Stimulated activated CD8-positive, alpha-beta memory T cell treated with anti-CD3 and anti-CD28 coated beads, Interleukin-4, amount 100 ng/mL, for 1 hour (primary cell): ENCODE results near the gene MMP2.

ENCODE experiments used
- DNase-seq, 2 donors: peaks; one replicate each; pipeline ENCODE4 v3.0.0-alpha.2; 2020; ENCODE audit warnings: low read depth in 2 of 2, low spot score in 1 of 2

The MMP2 gene

DNA sequence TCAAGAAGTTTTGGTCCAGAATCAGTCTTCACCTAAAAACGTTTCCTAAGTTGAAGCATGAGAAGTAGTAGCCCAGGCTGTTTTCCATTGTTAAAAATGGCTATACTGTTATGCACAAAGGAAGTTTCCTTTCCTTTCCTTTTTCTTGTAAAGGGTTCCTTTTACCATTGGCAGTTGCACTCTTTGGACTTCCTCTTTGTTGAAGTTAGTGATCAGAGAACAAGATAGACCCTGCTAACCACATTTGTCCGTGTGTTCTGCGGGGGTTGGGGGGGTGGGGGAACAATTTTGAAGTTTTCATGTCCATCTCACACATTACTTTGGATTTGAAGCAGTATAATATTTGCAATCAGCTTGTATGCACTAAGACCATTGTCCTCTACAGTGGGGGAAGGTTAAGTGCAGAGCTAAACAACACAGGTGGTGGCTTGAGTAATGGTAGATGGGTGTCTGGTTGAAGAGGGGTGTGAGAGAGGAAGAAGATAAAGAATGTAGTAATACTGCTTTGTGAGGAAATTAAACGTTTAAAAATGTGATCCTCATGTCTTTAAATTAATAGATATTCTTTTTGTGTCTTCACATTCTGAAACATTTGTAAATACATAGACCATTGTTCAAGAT, 31.3 kb downstream of the MMP2 start:
- DNase-seq, result no peak

DNA sequence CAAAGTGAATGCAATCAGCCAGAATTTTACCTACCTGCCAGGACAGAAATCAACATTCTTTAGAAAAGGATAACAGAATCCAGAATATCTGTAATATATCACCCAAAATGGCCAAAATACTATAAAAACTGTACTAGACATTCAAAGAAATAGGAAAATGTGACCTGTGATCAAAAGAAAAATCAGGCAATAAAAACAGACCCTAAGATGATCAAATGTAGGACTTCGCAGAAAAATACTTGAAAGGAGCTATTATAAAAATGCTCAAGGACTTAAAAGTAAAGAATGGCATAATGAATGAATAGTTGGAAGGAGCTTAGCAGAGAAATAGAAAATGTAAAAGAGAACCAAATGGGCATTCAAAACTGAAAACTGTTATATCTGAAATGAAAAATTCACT, 33.9 kb downstream of the MMP2 start:
- no peak for DNase-seq

DNA sequence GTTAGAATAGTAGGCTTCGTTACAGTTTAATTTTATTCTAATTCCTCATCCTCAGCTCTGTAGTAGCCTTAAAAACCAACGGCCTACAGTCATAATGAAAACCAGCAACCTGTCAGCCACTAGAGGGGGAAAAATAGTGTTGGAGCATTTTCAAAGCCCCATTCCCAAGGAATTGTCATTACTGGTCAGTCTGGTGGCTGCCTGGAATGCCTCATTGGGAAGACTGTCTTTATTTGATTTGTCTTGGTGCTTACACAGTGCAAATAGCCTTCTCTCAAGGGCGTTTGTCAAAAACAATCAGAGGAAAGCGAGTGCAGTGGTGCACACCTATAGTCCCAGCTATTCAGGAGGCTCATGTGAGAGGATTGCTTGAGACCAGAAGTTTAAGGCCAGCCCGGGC, 34.6 kb downstream of the MMP2 start:
- DNase-seq, result no peak

DNA sequence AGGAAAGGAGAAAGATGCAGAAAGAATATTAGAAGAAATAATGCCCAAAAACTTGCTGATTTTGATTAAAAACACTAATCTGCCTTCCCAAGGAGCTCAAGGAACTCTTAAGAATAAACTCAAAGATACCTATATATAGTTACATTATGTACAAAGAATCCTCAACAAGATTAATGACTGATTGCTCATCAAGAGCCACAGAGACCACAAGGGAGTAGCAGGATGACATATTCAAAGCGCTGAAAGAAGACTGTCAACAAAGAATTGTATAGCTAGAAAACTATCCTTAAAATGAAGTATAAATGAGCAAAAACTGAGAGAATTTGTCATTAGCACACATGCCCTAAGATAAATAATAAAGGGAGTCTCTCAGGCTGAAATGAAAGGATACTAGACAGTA, 36.1 kb downstream of the MMP2 start:
- DNase-seq, result no peak

DNA sequence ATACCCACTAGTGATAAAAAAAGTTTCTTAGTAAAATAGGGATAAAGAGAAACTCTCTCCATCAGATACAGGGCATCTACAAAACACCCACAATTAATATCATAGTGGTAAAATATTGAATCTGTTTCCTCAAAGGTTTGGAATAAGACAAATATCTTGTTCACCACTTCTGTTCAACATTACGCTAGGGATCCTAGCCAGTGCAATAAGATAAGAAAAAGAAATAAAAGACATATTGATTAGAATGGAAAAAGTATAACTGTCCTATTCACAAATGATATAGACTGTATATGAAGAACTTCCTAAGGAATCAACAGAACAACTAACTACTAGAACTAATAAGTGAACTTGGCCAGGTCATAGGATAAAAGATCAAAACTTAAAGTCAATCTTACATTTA, 42.8 kb downstream of the MMP2 start:
- no peak for DNase-seq

DNA sequence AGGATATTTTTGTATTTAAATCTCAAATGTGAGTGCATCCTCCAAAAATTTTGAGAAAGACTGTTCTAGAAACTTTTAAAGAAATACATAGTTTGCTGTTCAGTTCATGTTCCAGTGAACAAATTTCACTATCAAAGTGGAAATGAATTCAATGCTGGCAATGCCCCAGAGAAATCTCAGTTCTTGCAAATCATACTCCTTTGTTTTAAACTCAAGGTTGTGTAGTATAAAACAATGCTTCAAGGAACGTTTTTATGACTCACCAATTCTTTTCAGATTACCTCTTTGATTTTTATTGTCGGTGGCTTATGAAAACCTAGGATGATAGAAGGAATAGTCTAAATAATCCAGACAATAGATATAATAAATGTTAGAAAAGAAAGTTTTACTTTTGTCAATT, 47.4 kb downstream of the MMP2 start:
- no peak for DNase-seq

DNA sequence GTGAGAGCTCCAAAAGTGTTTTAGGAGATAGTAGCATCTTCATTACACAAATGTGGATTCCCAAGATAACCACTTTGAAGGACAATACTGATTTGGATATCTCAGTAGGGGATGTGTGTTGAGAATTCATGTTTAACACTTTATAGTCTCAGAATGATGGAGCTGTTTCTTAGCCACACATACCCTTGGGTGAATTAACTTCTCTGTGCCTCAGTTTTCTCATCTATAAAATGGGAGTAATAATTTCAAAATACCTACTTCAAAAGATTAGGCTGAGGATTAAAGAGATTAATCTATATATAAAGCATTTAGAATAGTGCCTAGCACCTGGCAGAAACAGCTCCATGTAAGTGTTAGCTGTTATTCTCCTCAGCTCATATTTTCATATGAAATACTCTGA, 48.9 kb downstream of the MMP2 start:
- DNase-seq, result no peak

DNA sequence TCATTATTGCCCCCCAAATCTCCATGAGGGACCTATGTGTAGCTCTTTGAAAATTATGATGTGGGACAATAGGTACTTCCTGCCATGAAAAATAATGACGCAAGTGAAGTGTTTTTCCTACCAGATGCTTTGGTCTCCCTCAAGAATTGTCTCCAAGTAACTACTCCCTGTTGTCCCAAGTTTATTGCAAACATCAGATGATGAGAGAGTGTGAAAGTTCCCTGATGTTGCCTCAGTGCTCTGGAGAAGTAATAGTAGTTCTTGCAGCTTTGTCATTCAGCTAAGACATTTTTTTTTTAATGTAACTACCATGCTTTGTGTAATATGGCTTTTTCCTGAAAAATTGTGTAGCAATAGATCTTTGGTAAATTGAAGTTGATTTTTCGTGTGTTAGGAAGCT, 50.0 kb downstream of the MMP2 start:
- DNase-seq, result no peak

DNA sequence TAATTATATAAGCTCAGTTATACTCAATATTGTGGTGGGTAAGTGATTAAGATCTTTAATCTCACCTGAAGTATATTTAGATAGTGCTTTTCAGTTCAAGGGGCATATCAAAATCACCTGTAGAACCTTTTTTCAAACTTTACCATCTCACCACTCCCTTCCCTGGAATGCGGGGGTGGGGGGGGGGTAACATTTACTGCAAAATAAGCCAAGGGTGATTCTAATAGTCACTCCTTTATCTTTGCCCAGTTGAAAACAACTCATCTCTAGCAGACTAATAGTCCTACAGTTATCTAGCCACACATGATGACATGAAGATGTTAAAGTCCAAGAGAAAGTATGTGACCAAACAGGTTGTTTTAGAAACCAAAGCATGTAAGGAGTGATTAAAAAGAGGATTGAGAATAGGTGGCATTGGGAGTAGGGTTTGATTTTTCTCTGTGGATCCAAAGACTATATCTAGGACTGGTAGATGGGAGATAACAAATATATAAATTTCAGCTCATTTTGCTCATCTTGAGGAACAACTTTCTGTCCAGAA, 51.4 kb downstream of the MMP2 start:
- DNase-seq, result no peak

DNA sequence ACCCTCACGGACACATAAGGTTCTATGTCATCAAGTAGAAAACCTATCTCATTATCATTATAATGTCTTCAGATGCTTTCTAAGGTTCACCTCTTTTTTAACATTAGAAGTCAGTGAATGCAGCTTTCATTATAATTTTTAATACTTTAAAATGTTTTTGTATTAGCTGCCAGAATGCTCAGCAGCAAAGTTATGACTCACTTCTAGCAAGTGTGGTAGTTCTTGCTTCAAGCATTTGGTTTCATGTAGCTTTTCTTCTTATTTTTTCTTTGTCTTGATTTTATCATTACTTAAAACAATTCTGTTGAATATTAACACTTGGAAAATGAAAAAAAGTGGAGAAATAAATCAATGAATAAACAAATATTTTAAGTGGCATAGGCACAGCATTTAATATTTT, 53.2 kb downstream of the MMP2 start:
- no peak for DNase-seq

DNA sequence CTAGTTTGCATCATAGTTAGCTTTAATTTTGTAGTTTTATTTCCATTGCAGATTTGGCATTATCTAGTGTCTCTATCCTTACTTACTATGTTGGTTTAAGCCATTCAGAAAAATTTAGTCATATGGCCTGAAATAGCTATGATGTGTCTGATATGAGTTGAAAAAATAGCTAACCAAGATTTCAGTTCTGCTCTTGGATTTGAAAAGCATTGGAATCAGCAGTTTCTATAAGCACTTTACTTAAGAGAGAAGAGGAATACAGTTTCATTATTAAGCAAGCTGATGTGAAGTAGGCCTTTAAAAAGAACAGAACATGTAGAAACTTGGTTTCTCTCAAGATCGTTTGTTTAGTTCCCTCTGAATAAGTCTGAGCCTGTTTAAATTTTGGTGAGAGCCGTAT, 55.8 kb downstream of the MMP2 start:
- DNase-seq, result no peak

DNA sequence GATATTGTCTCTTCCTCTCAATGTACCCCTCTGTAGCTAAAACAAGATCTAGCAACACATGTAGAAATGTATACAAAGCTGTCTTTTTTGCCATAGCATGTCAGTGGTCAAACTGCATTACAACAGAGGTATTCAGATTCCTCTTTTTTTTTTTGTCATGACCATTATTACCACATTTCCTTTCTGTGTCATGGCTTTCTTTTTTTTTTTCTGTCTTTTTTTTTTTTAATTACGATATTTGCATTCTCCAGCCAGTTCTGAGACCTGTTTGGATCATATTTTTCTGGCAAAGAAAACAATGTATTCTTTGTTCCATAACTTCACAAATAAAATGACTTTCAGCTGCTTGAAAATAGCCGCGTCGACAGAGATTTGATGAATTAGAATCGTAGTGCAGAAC, 60.1 kb downstream of the MMP2 start:
- DNase-seq, result no peak

DNA sequence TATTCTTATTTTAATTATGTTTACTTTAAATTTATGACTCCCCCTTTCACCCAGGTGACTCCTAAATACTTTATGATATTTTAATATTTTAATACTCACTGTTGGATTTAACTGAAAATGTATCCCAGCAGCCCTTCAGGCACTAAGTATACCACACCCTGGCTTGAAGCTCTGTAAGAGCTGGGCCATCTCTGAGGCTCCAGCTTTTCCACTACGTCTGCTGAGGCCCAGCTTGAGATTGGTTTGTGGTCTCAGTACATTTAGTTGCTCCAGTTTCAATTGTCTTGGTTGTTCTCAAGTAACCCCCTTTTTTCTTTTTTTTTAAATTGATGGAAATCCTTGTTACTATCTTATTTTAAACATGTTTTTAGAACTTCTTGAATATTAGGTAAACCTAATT, 60.5 kb downstream of the MMP2 start:
- no peak for DNase-seq

DNA sequence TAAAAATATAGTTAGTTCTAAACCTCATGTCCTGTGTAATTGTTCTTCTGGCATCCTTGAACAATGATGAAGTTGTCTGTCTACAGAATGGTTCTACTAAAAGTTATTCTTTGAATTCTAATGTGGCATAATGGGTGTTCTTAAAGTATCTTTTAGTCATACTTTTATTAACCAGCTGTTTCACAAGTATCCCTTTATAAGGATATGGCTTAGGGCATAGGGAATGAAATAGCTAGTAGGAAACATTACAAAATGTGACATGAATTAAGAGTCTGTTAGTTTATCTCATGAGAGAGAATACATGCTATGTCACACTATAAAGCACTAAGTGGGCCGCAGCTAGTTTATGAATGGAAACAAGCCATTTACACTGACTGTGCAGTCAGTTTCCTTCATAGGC, 61.2 kb downstream of the MMP2 start:
- no peak for DNase-seq

DNA sequence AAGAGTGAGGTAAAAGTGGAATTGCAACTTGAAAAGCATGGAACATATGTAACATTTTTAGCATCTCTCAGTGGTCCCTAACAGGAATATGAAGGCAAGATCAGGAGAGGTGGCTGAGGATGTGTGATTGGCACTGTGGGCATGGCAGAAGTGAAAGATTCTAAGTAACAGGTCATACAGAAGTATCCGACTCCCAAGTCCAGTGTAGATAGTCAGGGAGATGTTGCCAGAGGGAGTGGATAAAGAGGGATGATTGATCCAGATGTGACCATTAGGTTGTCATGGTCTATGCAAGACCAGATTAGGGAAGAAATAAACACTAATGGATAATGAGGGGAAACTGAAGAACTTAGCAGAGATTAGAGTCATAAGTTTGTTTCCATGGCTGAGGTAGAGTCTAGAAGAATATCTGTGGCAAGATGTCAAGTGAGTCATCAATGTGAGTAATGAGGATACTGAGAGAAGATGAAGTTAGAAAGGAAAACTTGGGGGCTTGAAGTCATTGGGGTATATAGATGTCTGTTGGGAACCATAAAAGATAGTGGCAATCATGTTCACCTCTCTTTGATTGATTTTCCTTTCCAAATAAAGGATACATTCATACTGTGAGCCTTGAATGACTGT, 63.6 kb downstream of the MMP2 start:
- DNase-seq, result no peak

DNA sequence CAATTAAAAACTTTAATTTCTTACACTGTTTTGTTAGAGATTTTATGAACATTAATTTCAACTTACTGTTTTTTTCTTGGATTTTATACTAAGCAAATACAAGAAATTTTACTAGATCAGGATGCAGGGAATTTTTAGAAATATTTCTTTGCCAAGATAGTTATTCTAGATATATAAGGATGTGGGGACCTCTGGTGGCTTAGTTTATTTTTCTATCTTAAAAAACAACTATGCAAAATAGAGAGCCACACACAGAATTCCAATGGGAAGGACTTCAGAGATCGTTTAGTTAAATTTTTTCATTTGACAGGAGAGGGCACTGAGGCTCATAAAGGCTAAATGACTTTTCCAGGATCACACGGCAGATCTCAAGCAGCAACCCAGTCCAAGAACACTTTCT, 64.5 kb downstream of the MMP2 start:
- DNase-seq, result no peak

DNA sequence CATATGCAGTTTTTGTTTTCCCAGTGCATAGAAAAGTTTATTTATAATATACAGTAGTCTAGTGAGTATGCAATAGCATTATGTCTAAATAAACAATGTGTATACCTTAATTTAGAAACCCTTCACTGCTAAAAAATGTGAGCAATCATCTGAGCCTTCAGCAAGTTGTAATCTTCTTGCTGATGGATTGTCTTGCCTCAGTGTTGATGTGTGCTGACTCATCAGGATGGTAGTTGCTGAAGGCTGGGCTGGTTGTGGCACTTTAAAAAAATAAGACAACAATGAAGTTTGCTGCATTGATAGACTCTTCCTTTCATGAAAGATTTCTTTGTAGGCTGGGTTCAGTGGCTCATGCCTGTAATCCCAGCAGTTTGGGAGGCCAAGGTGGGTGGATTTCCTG, 73.6 kb downstream of the MMP2 start:
- no peak for DNase-seq

DNA sequence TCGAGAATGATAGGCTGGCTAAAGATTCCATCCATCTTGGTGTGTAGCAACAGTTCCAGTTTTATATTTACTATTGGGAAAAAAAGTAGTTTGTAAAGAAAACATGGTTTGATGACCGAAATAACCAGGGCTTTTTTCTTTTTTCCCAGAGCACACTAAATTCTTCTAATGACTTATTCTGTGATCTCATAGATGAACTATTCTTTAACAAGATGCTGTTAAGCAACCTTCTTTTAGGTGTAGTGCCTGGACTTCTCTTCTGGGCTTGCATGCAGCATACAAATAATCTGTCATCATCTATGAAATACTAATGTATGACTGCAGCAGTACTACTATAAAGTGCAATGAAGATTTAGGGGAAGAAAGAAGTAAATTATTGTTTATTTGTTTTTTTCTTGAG, 76.4 kb downstream of the MMP2 start:
- DNase-seq, result no peak
